RPMI8226 (cell line): ENCODE results near the gene PNPO.
A peak's percentile ranks its signal among the peaks of the same experiment; 100 is the strongest.

ENCODE experiments used
- DNase-seq: peaks from one replicate; pipeline ENCODE4 v3.0.0-alpha.2; 2015

The PNPO gene

DNA sequence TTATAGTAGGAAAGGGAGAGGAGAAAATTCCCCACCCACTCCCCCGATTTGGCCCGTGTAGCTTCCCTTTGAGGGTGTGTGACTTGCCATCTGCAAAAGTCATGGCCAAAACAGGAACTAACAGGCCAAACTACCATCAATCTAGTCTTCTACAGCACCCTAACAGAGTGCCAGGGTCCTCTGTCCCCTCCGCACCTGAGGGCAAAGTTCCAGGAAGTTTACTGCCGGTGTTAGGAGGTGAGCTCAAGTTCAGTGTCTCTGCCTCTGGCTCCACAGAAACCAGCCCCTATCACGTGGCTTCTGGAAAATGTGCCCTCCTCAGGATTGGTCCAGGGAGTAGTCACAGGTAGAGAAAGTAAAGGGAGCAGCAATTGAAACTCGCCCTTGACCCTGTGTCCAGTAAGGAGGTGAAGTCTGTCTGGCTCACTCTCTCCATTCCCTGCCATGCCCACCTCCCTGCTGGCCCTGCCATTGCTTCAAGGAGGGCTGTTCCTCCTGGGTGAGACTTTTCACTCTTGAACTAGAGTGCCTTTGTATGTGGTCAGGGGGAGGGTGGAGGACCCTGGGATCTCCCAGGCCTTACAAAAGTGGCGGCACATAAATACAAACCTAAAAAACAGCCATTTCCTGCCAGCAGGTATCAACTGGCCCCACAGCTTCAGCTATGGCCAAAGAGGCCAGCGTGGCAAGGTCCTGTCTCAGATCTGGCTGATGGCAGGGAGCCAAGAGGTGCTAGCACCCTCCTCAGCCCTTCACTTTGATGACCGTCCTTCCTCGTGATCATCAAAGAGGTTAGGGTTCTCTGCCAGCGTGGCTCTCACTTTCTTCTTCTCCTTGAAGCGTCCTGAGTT, 11.0 kb downstream of the PNPO start:
- no peak for DNase-seq

DNA sequence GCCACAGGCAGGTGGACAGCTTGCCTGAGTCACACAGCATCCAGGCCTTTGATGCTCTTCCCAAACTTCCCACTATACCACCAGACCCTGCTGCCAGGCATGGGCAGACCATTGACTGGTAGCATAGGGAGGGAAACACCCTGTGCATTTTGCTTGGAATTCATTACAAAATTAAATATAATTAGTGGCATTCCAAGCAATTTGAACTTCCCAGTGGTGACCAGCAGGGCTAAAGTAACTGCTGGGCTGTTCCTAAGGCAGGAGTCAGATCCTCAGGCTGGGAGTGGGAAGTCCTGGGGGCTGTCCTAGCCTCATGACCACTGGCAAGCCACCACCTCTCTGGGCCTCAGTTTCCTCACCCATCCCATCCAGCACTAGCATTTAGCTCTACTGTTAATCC, 12.5 kb downstream of the PNPO start:
- DNase-seq, result no peak

DNA sequence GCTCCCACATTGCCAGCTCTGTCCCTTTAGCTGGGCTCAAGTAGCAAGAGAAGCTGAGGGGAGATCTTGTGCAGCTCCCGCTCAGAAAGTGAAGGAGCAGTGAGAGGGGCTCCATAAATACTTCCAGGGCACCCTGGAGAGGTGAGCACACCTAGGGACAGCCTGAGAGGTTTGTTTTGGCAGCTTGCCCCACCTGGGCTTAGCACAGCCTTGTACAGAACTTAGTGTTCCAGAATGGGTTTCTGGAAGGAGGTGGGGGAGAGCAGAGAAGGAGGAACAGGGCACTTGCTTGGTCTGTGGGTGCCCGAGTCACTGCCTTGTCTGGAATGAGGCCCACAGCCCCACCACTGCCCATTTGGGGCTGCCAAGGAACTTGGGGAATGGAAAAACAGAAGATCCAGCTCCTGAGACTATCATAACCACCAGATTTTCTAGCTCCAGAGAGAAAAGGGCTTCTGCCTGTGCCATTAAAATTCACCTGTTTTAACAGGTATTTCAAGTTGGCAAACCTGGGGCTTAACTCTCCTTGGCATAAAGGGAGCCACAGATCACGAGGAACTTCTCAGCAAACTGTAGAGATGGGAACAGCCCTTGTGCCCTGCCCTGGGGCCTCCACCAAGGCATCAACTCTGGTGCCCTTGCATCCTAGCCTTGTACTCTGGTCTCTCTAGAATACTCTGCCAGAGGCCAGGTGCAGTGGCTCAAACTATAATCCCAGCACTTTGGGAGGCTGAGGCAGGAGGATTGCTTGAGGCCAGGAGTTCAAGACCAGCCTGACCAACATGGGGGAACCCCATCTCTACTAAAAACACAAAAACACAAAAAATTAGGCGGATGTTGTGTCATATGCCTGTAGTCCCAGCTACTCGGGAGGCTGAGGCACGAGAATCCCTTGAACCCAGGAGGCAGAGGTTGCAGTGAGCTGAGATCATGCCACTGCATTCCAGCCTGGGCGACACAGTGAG, 14.4 kb downstream of the PNPO start:
- DNase-seq, result no peak

DNA sequence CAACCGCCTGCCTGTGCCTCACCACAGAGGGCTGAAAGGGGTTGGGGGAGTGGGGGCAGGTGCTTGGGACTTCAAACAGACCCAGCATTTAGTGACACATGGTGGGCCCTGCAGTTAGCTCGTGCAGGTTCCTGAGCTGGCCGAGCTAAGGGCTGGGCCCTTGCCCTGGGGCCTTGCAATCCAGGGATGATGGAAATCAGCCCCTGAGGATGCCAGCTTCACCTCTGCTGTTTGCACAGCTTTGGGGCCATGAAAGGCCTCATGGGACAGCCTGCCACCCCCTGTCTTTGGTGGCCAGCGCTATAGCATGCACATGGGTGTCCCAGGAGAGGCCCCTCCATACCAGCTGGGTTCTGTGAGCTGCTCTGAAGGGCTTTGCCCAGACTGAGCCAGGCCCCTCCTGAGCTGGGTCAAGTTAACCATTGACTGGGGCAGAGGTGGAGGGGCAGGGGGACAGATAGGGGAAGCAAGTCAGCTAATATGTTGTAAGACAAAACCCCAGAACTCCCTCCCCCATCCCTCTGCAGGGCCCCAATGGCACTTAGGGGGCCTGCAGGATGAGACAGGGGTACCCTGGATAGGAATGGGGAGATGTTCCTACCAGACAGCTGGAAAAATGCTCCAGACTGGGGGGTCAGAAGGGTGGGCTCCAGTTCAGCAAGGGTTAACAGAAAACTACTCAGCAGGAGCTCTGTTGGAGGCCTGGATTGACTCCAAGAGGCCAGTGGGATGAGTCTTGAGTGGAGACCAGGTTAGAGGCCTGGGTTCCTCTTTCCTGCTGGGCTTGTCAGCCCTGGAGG, 15.6 kb downstream of the PNPO start:
- peak; percentile 38 for DNase-seq

DNA sequence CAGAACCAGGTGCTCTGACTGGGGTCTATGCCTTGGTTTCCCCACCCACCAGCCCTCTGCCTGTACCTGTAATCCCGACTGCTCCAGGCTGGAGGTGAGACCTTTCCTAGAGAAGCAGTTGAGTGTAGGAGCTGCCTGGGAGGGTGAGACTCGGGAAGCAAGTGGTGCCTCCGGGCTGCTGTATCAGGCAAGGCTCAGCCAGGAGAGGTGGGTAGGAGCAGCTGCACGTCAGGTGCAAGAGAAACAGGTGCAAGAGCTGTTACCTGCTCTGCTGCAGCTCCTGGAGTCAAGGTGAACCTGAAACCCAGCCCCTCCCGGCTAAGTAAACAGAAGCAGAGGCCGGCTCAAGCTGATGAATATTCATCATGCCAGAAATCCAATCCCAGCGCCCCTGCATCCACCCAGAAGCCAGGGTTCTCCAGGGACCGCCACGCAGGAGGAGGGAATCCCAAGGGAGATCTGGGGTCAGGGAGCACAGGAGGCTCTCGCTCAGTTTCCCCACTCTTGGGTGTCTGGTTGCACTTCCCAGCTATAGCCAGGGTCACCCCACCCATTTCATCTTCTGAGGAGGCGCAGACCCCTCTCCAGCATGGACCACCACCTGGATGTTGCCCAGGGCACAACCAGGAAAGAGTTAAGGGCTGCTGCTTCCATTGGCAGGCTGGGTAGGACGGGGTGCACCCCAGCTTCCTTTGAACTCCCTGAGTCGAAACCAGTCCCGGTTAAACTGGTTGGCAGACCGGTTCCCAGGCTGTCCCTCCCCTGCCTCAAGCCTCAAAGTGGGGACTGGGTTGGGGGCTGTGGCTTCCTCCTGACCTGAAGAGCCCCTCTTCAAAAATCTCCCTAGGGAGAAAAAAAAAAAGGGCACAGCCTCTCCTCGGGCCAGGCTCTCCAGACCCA, 16.5 kb downstream of the PNPO start, which contains the start of gene PRR15L:
TSS of gene PRR15L (minus strand) at position 293 of the 900 bp plus-strand sequence. CDS start 4,649 bp downstream, outside the sequence.
- peak; percentile 64 for DNase-seq

DNA sequence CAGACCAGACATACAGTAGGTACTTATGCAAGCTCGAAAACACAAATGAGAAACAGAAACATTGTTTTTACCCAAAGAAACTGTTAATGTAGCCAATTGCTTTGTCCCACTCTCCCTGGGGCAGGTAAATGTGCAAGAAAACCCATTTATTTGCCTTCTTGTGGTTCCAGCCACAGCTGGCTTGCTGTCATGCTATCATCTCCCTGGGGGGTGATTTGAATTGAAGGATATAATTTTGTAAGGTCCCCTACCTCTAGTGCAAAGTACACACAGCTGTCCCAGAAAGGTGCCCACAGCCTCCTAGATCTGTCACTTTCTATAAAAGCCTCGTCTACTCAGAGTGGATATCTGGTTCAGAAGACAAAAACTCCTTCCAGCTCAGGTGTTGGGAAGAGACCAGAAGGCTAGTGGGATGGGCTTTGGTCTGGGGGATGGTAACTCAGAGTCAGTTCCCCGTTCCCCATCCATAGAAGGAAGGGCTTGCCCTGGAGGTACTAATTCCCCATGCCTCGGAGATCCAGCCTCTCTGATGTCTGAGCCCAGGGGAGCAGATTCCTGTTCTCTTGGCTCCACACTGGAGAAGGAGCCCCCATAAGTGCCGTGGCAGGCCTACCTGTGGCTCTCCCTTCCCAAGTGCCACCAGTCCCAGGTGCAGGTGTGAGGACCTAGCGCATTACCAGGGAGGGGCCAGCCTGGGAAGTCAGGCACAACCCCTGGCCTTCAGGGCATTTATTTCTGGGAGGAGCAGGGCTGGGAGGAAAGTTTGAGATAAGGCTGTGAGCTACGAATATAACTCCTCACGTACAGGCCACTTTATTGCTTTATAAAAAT, 18.7 kb downstream of the PNPO start:
- no peak for DNase-seq

DNA sequence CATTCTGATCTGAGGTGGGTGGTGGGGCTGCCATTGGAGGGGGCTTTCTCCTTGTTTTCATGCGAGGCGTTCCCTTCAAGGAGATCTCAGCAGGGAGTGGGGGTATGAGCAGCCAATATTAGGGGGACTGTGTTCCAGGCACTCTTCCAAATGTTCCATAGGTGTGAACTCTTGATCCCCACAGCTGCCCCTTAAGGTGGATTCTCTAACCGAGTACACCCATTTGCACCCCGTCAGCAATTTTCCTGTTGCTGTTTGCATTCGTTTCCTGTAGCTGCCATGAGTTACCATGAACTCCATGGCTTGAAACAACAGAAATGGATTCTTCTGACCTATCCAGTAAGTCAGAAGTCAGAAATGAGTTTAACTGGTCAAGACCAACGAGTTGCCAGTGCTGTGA, 20.0 kb downstream of the PNPO start:
- peak; percentile 41 for DNase-seq

DNA sequence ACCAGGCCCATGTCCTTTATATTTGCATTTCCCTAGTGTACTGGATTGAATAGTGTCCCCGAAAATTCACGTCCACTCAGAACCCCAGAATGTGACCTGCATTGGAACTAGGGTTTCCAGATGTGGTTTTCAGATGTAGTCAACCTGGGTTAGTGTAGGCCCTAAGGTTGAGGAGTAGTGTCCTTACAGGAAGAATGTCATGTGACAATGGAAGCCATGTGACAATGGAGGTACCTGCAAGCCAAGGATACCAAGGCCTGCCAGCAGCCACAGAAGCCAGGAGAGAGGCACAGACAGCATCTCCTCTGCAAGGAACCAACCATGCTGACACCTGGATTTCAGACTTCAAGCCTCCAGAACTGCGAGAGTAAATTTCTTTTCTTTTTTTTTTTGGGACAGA, 21.5 kb downstream of the PNPO start:
- no peak for DNase-seq

DNA sequence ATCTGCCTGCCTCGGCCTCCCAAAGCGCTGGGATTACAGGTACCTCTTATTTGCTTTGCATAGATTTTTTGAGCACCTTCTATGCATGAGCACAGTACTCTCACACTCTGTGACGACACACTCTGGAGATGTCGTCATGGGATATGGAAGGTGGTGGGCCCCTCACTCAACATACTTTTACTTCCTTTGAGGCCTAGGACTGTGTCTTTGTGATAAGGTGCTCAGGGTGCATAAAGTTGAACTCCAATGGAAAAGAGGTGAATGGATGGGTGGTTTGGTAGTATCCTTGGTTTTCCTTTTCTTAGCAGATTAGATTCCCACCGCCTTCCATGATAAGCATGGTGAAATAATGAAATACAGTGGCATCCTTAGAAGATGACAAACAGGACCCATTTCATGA, 23.5 kb downstream of the PNPO start:
- DNase-seq, result no peak

DNA sequence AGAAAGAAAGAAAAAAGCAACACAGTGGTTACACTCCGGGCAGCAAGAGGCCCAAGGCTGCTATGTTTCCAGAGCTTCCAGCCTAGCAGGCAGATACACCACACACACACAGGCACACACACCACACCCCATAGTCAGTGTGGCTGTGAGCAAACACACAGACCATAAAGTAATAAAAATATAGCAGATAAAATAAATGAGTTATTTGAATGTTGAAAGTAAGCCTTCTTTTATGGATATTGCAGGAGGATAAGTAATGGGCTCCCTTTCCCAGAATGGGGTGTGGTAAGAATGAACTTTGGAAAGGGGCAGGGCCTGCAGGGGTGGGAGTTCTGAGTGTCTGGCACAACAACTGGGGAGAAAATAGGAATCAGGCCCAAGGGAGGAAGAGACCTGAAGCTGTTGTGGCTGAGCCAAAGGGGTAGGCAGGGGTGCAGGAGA, 24.7 kb downstream of the PNPO start:
- no peak for DNase-seq

DNA sequence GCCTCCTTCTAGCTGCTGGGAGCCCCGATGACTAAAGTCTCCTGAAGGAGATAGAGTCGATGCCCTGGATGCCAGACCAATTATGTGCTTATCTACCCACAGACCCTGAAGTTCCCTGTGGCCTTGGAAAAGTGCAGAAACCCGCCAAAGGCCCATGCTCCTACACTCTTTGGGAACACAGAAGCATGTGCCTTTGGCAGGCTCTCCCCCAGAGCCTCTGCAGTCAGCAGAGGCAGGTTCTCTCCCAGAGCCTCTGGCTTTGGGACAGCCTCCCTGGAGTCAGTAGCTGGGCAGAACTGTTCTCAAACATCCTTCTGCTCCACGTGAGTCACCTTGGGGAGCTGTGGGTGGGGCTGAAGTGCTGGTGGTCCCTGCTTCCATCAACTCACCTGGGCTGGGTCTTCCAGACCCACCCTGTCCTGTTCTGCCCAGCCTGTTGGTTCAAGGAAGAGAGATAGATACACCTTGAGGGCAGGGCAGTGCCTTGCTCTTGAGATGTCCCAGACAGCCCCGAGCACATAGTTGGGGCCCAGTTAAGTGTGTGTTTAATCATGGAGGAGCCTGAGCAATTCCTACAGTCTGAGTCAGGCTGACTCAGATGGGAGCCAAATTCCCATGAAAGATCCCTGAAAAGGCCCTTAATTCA, 26.4 kb downstream of the PNPO start:
- no peak for DNase-seq

DNA sequence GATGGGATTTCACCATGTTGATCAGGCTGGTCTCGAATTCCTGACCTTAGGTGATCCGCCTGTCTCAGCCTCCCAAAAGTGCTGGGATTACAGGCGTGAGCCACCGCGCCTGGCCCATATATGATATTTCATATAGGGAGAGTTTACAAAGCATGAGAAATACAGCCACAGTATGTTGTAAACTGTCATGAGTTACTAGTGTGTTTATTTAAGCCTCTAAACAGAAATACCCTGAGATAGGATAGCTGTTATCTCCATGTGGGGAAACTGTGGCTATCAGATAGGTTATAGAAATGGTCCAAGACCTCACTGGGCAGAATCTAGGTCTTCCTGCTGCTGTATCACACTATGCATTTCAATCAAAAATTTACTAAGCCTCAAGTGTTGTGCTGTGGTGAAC, 27.5 kb downstream of the PNPO start:
- no peak for DNase-seq

DNA sequence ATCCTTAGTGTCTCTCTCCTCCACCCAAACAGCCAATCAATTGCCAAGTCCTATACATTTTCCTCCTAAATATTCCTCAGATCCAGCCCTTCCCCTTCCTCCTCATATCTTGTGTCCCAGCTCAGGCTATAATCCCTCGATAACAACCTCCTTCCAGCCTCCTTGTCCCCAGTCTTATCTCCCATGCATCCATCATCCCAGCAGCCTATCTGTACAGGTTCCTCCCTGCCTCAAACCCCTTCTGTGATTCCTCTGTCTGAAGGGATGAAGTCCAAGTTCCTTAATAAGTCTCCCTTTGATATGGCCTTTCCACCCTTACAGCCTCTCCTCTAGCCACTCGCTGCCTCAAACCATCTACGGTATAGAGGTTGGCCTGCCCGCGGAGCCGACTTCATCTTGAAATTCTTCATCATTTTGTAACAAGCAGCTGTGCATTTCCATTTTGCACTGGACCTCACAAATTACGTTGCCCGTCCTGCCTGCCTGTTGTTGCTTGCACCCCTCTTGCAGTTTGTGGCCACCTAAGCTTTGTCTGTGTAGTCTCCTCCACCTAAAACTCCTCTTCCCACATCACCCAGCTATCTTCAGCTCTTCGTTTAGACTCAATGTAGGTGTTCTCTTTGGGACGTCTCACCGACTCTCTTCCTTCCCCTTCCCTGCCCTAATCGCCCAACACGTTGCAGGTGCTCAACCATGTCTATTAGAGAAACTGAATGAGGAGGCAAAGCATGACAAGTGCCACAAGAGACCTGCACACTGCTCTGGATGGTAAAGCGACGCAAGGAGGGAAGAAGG, 28.8 kb downstream of the PNPO start:
- DNase-seq, result no peak

DNA sequence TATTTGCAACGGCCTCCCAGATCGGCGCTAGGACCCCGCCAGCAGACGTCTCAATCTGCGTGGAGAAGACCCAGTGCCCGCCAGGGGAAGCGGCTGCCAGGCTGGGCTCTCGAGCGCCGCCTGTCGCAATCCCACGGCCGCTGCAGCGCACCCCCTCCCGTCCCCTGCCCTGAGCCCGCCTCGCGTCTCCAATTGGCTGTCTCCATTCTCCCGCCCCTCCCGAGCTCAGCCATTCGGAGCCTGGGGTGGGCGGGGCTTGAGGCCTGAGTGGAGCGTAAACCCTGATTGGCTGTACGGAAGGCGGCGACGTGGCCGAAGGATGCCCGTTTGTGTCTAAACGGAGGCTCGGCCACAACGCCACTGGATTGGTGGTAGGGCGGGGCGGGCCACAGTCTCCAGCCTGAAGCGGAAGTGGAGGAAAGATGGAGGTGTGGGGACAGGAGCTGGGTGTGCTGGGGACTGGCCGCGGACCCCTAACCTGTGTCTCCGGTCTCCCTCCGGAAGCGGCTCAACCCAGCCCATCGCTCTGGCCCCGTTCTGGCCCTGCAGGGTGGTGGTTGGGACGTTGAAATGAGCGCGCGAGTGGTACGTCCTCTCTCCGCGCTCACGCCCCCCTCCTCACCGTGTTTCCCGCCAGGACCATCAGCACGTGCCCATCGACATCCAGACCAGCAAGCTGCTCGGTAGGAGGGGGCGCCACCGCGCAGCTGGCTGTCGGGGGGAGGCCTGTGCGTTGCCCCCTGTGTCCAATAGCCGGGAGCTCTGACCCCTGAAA, 29.5 kb downstream of the PNPO start, which contains the start of gene CDK5RAP3:
TSS of gene CDK5RAP3 (plus strand) at position 389 of the 775 bp plus-strand sequence. CDS start at position 423, 34 bp downstream.
- DNase-seq, result peak; percentile 100

DNA sequence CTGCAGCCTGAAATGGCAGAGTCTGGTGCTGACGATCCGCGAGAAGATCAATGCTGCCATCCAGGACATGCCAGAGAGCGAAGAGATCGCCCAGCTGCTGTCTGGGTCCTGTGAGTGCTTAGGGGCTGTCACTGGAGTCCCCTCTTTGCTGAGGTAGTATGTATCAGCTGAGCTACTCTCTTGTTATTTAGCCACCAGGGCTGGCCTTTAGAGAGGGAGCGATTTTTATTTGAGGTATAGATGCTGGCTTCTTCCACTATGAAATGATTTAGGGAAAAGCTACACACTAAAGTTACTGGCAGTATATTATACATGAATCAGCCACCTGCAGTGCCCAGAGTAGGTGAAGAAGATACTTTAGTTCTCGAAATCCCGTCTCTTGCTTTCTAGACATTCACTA, 32.2 kb downstream of the PNPO start:
- no peak for DNase-seq

DNA sequence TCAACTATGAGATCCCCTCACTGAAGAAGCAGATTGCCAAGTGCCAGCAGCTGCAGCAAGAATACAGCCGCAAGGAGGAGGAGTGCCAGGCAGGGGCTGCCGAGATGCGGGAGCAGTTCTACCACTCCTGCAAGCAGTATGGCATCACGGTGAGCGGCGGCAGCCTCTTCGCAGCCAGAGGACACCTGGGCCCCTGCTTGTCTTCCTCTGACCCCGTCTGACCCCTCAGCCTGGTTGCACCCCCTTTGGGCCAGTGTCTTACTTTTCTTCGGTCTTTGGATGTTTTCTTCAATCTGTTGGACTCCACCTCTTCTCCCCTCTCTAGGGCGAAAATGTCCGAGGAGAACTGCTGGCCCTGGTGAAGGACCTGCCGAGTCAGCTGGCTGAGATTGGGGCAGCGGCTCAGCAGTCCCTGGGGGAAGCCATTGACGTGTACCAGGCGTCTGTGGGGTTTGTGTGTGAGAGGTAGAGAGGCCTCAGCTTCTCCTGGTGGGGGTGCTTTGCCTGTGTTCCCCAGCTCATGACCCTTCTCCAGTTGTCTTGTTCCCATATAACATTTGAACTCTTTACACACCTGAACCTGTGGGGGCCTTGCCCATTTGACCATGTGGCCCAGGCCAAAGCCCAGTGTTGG, 33.9 kb downstream of the PNPO start:
- no peak for DNase-seq

DNA sequence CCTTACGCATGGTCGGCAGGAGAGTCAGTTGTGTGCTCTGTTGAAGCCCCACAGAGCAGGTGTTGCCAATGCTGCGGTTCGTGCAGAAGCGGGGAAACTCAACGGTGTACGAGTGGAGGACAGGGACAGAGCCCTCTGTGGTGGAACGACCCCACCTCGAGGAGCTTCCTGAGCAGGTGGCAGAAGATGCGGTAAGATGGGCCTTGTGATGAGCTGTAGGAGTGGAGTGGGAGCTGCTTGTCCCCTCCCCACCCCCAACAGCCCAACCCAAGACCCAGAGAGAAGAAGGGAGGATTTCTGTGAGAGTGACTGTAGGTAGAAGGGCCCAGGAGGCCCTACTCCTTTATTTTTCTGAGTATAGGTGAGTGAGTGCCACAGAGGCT, 34.4 kb downstream of the PNPO start:
- DNase-seq, result no peak

DNA sequence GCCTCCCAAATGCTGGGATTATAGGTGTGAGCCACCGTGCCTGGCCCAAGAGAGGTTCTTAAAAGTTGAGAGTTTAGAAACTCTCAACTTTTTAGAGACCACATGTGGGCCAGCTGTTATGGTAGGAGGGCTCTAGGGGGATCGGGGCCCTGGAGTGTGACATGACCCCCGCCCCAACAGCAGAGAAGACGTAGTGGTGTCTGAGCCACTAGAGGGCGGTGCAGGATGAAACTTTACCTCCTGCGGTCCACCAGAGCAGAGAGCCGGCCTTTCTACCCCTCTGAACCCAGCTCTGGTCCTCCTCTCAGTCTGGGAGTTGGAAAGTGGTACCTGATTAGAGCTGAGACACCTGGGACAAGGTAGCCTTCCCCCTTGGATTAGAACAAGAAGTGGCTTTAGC, 37.0 kb downstream of the PNPO start:
- DNase-seq, result peak; percentile 47
